Stimulated activated CD4-positive, alpha-beta T cell treated with anti-CD3 and anti-CD28 coated beads, Interleukin-1b, Interleukin-23, amount 100 ng/mL, for 4 hours (primary cell): ENCODE results near the gene MRPL40.
"Not testable (repeated sequence)": the region's sequence is repeated elsewhere in the genome, so short reads cannot be mapped to it uniquely, and the experiment has no call there.

Experiments
- DNase-seq, 2 donors: peaks; one replicate each; pipeline ENCODE4 v3.0.0-alpha.2; 2020; ENCODE audit warnings: low read depth in 2 of 2

Gene MRPL40

DNA sequence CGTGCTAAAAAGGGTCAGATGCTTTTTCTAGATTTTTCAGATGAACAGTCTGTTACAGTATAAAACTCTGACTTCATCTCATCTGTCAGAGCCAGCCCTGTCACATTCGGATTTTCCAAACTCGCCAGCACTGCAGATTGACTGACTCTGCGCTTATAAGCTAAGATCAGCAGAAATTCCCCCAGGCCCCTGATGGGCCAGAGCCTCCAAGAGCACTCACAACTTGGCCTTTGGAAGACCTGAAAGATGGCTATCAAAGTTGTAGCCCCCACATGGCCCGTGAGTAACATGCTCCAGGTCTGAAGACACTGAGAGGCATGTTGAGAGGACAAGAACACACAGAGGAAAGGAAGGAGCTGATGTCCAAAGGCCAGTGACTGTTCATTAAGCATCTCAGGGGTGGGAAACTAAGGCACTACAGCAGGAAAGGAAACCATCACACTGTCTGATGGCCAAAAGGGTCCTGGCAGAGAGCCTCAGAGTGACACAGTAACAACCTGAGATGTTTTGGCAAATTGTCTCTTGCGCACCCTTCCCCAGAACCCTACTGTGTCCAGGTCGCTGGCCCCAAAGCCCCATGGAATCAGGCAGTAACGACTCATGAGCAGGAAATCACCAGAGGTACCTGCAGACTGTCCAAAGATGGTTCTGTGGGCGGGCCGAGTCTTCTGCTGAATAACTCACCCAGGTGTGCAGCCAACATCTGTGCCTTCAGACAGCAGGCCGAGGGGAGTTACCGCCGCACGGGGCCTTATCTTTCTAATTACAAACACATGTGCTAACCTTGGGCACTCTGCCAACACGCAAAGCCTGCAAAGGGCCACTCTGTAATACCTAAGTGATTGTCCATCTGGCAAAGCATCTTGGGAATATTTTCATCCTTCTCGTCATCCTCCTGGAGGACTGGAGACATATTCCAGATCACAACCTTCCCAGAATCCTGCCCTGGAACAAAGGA is 24.4 kb upstream of the MRPL40 start:
- no peak for DNase-seq

DNA sequence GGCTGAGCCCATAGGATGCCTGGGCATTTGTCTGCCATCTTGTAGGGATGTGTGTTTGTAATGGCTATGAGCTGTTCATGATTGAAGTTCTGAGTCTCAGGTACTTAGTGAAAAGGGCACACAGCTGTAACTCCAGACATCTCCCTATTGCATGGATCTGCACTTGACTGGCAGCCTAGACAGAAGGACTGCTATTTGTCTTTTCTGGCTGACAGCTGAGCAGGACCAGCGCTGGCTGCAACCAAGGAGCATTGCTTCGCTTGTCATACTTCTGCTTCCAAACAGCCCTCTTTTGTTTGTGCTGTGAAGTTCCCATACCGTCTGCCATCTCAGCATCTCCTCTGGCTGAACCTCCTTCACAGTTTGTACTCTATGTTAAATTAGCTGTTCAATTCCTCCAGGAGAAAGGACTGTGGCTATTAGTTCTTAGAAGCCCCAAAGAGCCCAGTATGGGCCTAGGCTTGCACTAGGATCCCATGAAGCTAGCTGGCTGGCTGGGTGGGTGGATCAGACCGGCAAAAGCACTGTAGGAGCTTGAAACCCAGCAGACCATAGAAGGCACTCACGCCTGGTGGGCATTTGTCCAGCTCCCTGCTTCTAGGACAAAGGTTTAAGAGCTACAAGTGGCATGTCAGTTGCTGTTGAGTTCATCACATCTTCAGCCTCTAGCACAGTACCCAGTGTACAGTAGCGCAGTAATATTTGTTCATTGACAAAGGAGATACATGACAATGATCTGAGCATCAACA is 21.2 kb upstream of the MRPL40 start:
- DNase-seq, result no peak

DNA sequence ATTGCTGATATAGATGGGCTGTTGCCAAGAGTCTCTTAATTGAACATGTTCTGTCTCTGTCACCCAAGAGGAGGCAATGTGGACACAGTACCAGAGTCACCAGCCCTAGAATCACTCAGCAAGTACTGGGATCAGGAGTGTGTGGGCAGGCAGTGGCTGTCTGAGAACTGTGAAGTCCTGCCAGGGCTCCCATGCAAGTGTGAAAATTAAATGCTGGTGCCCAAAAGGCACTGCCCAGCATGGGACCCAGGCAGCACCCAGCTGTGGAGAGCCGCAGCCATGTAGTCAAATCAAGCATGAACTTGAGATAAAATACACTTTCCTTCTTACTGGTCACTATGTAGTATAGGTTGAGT is 20.7 kb upstream of the MRPL40 start:
- no peak for DNase-seq

DNA sequence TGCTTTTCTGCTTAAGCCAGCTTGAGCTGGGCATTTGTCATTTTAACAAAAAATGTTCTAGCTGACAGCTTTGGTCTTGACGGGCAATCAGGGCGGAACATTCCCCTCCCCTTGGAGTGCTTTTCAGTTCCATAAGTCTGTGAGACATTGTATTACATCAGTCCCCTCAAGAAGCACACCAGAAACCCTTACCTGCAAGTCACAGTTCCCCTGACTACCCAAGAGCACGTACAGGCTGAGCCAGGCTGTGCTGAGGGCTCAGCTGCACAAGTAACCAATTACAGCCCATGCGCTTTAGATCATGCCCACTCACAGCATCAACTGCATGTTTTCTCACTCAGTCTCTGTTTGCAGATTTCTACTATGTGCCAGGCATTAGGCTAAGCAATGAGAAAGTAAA is 19.9 kb upstream of the MRPL40 start:
- DNase-seq, result no peak

DNA sequence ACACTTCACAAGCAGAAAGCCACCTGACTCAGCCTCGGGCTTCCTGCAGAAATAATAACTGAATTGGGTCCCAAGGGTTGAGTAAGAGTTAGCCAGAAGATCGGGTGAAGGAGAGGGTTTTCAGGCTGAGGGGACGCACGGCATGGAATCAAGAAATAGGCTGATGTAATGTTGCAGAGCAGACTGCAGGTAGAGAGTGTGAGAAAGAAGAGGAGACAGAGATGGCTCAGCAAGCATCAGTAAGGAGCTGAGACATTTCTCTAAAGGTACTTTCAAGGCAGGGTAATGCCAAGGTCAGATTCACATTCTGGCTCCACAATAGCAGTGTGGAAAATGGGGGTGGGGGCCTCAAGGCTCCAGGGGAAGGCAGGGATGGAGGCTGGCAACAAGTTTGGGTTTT is 19.4 kb upstream of the MRPL40 start:
- DNase-seq, result no peak

DNA sequence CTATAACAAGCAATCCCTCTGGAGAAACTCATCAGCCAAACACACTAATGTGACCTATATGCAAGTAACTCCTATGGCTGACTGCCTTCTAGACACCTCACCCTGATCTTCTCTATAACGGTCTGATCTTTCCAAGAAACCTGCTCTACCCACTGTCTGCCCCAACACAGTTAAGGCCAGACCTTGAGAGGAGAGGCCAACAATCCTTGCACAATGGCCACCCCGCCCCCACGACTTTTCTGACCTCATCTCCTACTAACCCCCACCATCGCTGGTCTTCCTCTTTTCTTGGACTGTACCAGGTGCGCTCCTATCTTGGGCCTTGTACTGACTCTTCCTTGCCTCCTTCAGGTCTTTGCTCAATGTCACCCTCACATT is 13.3 kb upstream of the MRPL40 start:
- no peak for DNase-seq

DNA sequence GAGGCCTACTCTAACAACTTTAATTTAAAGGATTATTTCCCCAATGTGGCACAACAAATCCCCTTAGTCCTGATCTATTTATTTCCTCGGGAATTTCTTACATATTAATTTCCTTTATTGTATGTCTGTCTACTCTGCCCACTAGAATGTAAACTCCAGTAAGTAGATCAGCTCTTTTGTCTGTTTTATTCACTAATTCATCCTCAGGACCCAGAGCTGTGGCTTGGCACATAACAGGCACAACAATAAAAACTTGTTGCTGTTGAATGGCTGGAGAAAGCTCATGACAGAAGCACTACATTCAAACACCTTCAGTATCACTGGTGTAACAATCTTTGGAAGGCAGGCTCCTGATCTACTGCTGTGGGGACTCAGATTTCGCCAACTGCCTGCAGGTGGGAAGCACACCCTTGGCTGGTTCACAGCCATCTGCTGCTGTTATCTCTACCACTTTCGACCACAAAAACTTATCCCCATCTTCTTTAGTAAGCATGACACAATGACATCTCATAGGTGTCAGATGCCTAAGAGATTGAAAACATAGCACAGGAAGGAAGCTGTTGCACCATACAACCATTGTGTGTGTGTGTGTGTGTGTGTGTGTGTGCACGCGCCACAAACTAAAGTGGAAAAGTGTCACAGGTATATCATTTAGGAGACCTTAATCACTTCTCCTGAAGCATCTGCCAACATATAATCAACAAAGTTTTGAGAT is 12.7 kb upstream of the MRPL40 start:
- DNase-seq, result no peak

DNA sequence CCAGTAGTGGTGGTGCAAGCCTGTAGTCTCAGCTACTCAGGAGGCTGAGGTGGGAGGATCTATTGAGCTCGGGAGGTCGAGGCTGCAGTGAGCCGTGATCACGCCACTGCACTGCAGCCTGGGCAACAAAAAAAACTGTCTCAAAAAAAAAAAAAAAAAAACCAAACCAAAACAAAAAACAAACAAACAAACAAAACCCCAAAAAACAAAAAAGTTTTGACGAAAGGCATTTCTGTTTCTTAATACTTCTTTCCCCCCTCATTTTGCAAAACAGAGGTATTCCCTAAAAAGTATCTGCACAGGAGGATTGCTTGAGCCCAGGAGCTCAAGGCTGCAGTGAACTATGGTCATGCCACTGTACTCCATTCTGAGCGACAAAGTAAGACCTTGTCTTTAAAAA is 12.0 kb upstream of the MRPL40 start:
- no peak for DNase-seq

DNA sequence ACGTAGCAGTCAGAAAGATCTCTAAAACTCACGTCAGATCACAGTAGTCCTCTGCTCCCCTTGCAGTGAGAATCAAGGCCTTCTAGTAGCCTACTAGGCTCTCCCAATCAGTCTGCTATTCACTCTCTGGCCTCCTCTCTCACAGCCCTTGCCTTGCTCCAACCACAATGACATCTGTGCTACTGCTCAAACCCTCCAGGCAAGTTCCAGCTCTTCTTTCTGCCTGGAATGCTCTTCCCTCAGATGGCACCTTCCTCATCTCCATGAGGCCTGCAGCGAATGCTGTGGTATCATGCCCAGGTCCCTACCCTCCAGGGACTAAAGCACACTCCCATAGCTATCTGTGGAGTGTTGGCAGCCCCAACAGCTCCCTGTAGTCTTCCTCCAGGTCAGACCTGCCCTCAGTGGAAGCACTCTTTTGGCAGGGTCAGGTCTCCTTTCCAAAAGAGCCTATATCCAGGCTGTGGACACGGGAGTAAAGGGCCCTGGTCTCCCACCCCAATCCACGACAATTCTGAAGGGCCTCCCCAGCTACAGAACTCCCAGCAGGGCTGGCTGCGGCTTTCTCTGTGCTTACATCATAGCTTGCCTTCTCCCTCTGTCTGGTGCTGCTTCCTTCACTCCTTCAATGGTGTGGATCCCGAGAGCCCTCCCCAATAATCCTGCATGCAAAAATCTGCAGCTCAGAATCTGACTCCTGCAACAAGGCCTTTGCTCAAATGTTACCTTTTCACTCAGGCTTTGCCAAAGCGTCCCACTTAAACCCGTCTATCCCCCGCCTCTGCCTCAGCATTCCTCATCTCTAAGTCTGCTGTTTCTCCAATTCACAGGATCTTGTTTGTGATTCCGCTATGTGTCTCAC is 9.7 kb upstream of the MRPL40 start:
- DNase-seq, result no peak

DNA sequence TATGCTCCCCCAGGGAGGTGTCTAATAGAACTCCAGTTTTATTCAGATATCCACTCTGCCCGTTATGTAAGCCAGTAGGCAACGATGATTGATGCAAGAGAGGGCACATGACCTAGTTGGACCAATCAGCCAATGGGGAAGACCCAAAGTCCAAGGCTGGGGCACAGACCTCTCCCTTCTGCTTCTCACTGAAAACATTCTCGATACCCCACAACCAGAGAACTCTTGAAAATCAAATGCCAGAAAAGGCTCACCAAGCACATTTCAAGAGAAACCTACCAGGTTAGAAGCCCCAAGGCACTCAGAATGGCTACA is 8.2 kb upstream of the MRPL40 start:
- DNase-seq, result no peak

DNA sequence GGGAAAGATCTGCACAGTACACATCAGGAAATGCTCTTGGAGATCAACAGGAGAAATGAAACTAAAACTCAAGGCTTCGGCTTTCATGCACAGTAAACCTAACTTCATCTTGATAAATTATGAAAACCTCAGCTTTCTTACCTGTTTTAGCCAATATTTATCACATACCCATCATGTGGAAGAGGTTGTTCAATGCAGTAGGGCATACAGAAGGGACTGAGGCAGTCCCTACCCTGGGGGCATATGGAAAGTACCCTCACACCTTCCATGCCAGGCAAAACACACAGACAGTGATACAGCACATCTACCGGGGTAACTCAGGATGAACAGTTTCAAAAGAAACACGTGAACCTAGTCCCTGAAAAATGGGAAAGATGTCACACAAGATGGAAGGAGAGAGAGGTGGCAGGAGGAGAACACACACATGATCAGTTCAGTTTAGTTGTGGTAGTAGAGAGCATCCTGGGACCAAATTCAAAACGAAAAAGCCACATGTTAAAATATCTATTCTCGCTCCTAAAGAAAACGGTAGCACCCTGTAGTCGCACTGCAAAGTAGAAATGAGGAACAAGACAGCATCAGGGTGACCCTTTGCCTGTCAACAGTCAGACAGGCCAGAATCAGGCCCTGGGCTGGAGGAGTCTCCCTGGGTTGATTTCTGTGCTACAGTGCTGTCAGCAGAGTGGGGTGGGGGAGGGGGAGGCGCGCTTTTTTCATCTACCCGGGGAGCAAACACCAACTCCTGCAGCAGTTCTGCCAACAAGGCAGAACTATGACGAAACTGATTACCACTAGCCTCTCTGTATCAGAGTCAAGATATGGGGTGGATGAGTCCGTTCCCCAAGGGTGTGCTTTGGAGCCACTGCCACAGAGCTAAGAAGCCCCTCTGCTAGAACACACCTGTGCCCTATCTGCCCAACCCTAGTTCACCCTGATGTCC is 2.1 kb upstream of the MRPL40 start:
- DNase-seq, result peak in 1 of 2 donors; percentile 29

DNA sequence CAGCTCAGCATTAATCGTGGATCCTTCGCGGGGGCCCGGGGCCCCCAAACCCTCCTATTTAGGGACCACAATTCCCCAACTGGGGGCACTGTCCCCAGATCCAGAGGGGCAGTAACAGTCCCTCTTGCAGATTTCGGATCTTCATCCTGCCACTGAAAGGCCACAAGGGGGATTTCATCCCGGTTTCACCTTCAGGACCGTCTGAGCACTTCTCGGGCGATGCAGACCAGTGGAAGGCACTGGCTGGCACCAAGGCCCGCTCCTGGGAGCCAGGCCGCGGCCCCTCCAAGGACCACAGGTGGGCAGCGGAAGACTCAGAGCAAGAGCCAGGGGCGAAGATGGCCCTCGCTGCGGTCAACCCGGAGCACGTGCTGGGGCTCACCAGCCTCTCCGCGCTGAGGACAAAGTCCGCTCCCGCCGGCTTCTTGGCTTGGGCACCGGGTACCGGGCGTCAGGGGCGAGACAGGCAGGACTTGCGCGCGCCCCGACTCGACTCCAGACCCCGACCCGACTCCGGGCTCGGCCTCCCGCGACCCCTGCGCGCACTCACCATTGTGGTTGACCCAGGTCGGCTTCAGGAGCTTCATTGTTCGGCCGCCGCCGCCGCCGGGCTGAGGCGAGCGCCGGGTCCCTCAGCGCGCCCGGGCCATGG is 1.3 kb upstream of the MRPL40 start:
- DNase-seq, result peak in 1 of 2 donors; percentile 11

DNA sequence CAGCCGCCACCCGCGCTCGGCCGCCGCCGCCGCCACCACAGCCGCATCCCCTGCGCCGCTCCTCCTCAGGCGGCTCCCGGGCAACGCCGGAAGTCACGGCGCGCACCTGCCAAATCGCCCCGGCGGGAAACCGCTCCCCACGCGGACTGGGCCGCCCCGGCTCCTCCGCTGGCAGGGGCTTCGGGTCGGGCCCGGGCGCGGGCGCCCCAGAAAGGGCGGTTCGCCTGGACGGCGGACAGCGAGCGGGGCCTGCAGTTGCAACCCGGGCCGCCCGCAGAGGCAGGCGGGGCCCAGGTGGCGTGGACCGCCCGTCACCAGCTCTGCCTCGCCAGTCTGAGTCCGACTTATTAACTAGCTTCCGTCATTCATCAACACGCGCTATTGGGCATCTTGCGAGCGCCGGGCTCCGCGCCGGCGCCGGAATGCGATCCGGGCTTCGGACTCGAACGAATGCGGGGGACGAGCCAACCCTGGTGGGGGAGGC is 654 bp upstream of the MRPL40 start, which contains the start of gene HIRA:
Gene HIRA (minus strand): TSS at position 85 of the 484 bp plus-strand sequence. CDS start 257 bp downstream, outside the sequence.
- DNase-seq, result peak; percentile 84 to 88

DNA sequence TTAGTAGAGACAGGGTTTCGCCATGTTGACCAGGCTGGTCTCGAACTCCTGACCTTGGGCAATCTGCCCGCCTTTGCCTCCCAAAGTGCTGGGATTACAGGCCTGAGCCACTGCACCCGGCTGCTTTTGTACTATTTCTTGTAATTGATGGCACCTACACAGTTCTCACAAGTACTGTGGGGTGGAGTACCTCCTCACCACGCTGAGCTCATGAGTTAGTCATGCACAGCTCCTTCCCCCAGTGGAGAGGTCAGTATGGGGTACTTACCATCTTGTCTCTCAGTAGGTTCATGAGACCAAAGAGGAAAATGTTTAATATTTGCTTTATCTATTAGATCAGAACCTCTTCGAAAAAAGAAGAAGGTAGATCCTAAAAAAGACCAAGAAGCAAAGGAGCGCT is 2.1 kb downstream of the MRPL40 start:
- DNase-seq, result no peak

DNA sequence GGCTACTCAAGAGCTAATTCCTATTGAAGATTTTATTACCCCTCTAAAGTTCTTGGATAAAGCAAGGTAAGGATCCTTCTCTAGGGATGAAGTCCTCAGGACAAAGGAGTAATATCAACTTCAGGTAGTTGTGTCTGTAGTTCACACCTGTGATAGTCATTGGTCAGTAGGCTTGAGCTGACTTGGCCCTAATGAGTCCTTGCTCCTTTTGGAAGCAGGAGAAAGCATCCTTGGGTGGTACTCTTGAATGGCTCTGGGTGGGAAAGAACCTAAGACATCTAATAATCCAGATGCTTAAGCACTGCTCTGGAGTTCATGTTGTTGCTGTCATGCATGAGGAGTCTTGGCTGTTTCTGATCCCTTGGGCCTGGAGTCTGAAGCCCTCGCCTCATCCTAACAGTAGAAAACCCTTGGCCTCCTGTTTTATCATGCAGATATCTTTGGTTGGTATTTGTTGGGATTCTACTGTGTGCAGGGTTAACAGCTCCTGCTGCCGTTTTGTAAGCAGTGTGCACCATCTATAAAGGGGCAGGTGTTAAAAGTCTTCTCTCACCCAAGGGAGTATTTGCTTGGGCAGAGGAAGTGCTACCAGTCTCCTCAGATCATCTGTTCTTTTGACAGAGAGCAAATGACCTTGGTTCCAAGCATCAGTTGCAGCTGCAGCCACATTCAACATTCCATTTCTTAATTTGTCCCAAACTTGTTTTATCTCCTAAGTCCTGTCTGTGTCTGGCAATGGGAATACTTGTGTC is 2.7 kb downstream of the MRPL40 start:
- DNase-seq, result no peak

DNA sequence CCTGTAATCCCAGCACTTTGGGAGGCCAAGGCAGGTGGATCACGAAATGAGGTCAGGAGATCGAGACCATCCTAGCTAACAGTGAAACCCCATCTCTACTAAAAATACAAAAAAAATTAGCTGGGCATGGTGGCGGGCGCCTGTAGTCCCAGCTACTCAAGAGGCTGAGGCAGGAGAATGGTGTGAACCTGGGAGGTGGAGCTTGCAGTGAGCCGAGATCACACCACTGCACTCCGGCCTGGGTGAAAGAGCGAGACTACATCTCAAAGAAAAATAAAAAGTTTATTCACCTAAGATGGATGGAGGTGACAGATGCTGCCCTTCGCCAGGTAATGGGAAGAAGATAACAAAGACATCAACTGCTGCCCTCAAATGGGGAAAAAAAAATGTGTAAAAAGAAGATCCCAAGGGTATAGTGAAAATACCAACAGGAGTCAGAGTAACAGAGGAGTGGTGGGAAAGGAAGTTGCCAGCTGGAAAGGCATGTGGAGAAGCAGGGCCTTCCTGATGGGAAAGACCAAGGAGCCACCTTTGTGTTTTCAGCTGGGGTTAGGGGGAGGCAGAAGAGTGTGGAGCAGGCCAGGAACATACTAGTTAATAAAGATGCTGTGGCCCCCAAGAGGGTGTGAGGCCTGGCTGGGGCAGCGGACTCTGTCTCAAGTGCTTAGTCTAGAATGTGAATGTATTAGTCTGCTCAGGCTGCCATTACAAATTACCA is 4.3 kb downstream of the MRPL40 start:
- not testable (repeated sequence) for DNase-seq

DNA sequence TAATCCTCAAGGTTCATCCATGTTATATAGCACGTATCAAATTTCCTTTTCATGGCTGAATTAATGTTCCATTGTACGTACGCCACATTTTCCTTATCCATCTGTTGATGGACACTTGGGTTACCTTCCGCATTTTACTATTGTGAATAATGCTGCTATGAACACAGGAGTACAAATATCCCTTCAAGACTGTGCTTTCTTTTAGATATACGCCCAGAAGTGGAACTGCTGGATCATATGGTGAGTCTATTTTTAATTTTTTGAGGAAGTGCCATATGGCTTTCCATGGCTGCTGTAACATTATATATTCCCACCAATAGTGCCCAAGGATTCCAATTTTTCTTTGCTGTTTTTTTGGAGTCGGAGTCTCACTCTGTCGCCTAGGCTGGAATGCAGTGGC is 6.0 kb downstream of the MRPL40 start:
- no peak for DNase-seq
